GM12801 (cell line): ENCODE data around the gene COA6.

Experiments used
- TF ChIP-seq, protein P1 (sequence below): IDR thresholded peaks from one replicate; pipeline ENCODE4 v1.5.1; 2011; ENCODE audit warnings: control low read depth; ENCODE audit not compliant: insufficient read length; ENCODE audit errors: extremely low read depth

The COA6 gene

DNA sequence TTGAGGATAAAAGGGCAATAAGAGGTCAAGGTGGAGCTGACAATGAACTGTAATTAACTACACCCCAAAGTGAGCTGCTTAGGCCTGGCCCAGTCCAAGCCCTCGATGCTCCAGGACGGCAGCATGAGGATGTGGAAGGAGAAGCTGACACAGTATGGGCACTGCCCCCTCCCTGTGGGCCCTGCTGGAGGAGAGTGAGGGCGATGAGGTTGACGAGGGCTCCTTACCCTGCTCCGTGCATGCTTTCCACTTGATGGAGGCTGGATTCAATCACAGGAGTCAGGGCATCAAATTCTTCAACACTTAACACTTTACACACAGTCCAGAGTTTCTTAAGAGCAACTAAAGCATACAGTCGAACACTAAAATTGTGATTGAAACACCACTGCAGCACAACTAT is 32.4 kb downstream of the COA6 start:
- TF ChIP-seq, protein P1, sequence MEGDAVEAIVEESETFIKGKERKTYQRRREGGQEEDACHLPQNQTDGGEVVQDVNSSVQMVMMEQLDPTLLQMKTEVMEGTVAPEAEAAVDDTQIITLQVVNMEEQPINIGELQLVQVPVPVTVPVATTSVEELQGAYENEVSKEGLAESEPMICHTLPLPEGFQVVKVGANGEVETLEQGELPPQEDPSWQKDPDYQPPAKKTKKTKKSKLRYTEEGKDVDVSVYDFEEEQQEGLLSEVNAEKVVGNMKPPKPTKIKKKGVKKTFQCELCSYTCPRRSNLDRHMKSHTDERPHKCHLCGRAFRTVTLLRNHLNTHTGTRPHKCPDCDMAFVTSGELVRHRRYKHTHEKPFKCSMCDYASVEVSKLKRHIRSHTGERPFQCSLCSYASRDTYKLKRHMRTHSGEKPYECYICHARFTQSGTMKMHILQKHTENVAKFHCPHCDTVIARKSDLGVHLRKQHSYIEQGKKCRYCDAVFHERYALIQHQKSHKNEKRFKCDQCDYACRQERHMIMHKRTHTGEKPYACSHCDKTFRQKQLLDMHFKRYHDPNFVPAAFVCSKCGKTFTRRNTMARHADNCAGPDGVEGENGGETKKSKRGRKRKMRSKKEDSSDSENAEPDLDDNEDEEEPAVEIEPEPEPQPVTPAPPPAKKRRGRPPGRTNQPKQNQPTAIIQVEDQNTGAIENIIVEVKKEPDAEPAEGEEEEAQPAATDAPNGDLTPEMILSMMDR = no peak

DNA sequence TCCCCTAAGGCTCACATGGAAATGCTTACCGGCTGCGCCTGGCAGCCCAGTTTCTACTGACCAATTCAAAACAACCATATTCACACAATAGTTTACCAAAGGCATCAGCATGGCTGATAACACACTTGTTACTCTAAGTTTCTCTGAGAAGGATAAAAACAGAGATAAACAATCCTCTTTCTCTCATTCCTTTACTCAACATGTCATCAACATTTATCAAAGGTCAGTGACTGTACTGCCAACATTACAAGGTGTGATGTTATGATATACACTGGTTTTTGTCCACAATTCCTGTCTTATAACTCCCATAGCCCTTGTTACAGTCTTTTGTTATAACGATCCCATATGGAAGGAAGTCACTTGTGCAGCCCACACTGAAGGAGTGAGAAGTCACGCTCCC is 33.6 kb downstream of the COA6 start:
- TF ChIP-seq, protein P1 = no peak

DNA sequence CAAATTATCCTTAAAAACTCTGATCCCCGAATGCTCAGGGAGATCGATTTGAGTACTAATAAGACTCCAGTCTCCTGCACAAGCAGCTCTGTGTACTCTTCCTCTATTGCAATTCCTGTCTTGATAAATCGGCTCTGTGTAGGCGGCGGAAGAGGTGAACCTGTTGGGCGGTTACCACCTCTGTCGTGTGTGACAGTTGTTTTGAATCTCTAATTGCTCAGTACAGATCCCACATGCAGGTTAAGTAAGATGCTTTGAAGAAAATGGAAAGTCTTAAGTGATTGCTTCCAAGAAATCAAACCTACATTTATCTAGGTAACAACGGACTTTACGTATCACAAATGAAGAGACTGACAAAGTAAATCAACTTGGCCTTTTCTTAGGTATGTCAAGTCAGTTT is 35.5 kb downstream of the COA6 start:
- TF ChIP-seq, protein P1 = no peak

DNA sequence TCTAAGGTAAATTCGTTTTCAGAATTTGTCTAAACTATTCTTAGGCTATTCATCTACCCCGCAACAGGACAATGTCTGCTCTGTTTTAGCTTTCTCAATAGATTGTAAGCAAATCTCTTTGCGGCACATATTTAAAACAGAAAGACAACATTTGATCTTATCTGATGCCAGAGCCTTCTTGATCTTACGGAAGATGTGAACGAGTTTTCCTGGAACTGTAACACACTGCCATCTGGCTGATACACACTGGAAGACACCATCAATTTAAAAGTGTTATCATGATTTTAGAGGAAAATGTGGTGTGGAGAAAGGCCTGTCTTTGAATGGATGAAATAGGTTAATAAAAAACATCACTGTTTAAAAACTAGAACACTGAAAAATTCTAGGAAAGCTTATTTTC is 36.1 kb downstream of the COA6 start:
- TF ChIP-seq, protein P1 = no peak

DNA sequence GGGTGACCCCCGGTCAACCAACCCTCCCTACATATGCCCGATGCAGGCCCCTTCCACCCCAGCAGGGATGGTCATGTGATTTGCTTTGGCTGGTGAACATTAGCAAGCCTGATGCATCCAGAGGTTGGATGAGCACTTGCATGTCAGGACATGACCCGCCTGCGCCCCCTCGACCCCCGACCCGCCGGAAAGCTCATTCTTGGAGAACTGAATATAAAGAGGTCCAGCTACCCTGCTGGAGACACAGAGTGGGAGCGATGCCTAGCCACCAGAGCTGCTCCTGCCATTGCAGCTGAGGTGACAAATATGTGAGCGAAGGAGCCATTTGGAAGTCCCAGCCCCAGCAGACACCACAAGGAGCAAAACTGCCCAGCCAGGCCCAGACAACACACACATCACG is 39.6 kb downstream of the COA6 start:
- TF ChIP-seq, protein P1 = no peak

DNA sequence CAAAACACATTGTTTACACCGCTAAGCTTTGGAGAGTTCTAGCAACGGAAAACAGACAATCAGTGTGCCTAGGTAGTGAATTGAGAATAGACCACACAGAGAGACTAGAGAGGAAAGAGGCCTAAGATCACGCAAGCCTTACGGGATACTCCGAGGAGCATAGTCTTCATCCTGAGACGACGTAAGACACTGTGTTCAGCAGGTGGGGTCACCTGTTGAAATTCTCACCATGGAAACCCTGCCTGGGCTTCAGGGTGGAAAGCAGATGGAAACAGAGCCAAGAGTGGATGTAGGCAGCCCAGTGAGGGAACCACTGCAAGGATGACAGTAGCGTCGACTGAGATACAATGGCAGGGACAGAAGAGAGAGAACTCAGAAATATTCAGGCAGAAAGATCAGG is 40.2 kb downstream of the COA6 start:
- TF ChIP-seq, protein P1 = no peak

DNA sequence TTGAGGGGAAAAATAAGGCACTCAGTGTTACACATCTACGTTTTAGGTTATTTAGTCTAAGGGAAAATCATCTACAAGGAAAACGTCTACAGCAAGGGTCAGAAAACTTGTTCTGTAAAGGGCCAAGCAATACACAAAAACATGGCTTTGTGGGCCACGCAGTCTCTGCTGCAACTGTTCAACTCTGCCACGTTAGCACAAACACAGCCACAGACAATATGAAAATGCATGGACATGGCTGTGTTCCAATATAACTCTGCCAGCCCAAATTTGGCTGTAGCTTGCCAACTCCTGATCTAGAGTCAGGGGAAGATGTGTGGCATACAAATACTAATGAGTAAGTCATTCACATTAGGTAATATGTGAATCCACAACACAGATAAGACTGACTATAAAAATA is 40.7 kb downstream of the COA6 start:
- TF ChIP-seq, protein P1 = no peak

DNA sequence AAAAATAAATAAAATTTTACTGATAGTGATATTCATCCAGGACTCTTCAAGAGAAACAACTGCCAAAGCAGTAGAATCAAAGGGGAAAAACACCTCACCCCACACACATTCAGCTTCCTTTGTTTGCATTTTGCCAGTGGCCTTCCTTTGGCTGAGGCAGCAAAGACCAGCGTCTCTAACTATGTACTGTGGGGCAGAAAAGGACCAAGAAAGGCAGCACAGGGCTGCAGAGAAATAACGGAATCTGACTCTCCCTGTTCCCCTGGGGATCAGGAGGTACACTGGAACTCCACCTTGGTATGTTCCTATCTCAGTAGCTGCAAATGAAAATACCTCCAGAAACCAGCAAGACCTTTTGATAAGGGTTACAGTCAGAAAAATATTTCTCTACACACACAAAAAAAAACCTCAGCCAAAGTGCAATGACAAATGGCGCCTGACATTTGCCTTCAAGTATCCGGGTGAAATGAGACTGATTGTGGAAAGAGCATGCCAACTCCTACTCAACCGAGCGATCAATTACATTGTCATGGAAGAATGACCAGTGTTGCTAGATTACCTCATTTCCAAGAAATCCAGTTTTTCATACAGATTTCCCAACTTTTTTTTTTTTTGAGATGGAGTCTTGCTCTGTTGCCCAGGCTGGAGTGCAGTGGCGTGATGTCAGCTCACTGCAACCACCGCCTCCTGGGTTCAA is 54.8 kb downstream of the COA6 start:
- TF ChIP-seq, protein P1 = no peak
